HepG2 (cell line): Measurements from ENCODE around the gene TRIM27. TPM values are rescaled to one million over a fixed set of nuclear protein-coding genes. Genes with fewer than 3 reads are reported as not detected.
A peak's percentile ranks its signal among the peaks of the same experiment; 100 is the strongest.

ENCODE experiments used
- ARHGAP35 ChIP-seq: sonication (generic); formaldehyde crosslinking; IDR thresholded peaks from 2 replicates; pipeline ENCODE4 v1.9.0; 2022; ENCODE audit warnings: mild to moderate bottlenecking, inconsistent platforms, moderate library complexity, missing genetic modification reagents, borderline replicate concordance
- BCL3 ChIP-seq: sonication (generic); formaldehyde crosslinking; IDR thresholded peaks from 2 replicates; pipeline ENCODE4 v1.5.1; 2020; ENCODE audit warnings: mild to moderate bottlenecking, missing genetic modification reagents, moderate library complexity
- CEBPB ChIP-seq: IDR thresholded peaks from 2 replicates; pipeline ENCODE4 v1.6.1; 2011; ENCODE audit warnings: low read depth, low read length, improper control_type of control experiment, borderline replicate concordance
- CHD4 ChIP-seq: fragments of 200-600 bp; sonication (generic); IDR thresholded peaks from 2 replicates; pipeline ENCODE4 v1.7.0; 2017; ENCODE audit warnings: mild to moderate bottlenecking, low read length, borderline replicate concordance
- EP300 ChIP-seq, 3 experiments: sonication (generic) in 1 of 3; formaldehyde crosslinking in 1 of 3; IDR thresholded peaks; 2 replicates each; pipeline versions ENCODE4 v1.5.1 to v1.6.1; 2011 to 2020; ENCODE audit warnings: low read depth in 2 of 3, low read length in 2 of 3, borderline replicate concordance in 1 of 3, improper control_type of control experiment in 1 of 3, mild to moderate bottlenecking in 1 of 3, missing genetic modification reagents in 1 of 3, moderate library complexity in 1 of 3
- FOXP4 ChIP-seq: sonication (generic); formaldehyde crosslinking; IDR thresholded peaks from 2 replicates; pipeline ENCODE4 v1.4.0; 2020; ENCODE audit warnings: missing genetic modification reagents
- HNF4A ChIP-seq: sonication (generic); formaldehyde crosslinking; IDR thresholded peaks from 2 replicates; pipeline ENCODE4 v1.4.0; 2020; ENCODE audit warnings: missing genetic modification reagents
- HNRNPK ChIP-seq: fragments of 200-400 bp; formaldehyde crosslinking; IDR thresholded peaks from 2 replicates; pipeline ENCODE4 v1.6.1; 2018; ENCODE audit warnings: low read length, low read depth, moderate library complexity, mild to moderate bottlenecking; ENCODE audit not compliant: poor library complexity, severe bottlenecking
- KDM6A ChIP-seq: IDR thresholded peaks from 2 replicates; pipeline ENCODE4 v1.6.1; 2016; ENCODE audit warnings: low read depth
- MAFG ChIP-seq: sonication (generic); formaldehyde crosslinking; IDR thresholded peaks from 2 replicates; pipeline ENCODE4 v1.5.1; 2020; ENCODE audit warnings: mild to moderate bottlenecking, missing genetic modification reagents
- NFATC3 ChIP-seq: sonication (generic); formaldehyde crosslinking; IDR thresholded peaks from 2 replicates; pipeline ENCODE4 v1.5.1; 2020; ENCODE audit warnings: mild to moderate bottlenecking, missing genetic modification reagents
- NR1H2 ChIP-seq: sonication (generic); formaldehyde crosslinking; IDR thresholded peaks from 2 replicates; pipeline ENCODE4 v1.8.1; 2022; ENCODE audit warnings: low read depth, missing genetic modification reagents, borderline replicate concordance
- PAXIP1 ChIP-seq: sonication (generic); formaldehyde crosslinking; conservative IDR thresholded peaks from 2 replicates; pipeline ENCODE4 v1.4.0; 2020; ENCODE audit warnings: mild to moderate bottlenecking, missing genetic modification reagents, moderate library complexity
- RARG ChIP-seq: sonication (generic); formaldehyde crosslinking; IDR thresholded peaks from 2 replicates; pipeline ENCODE4 v1.4.0; 2020; ENCODE audit warnings: low read depth, mild to moderate bottlenecking, missing genetic modification reagents
- STAG1 ChIP-seq: sonication (generic); formaldehyde crosslinking; IDR thresholded peaks from 2 replicates; pipeline ENCODE4 v1.4.0; 2020; ENCODE audit warnings: missing genetic modification reagents
- U2AF1 ChIP-seq: fragments of 200-400 bp; formaldehyde crosslinking; optimal IDR thresholded peaks from 2 replicates; pipeline ENCODE3; 2017; ENCODE audit warnings: mild to moderate bottlenecking, low read depth, low read length
- XBP1 ChIP-seq: sonication (generic); formaldehyde crosslinking; IDR thresholded peaks from 2 replicates; pipeline ENCODE4 v1.5.0; 2020; ENCODE audit warnings: missing genetic modification reagents
- ZNF644 ChIP-seq: IDR thresholded peaks from 2 replicates; pipeline ENCODE4 v1.6.1; 2016; ENCODE audit warnings: low read depth
- ZNF775 ChIP-seq: sonication (generic); formaldehyde crosslinking; IDR thresholded peaks from 2 replicates; pipeline ENCODE4 v1.4.0; 2020; ENCODE audit warnings: missing genetic modification reagents, mild to moderate bottlenecking, moderate library complexity, borderline replicate concordance
- ZNF776 ChIP-seq: sonication (generic); formaldehyde crosslinking; IDR thresholded peaks from 2 replicates; pipeline ENCODE4 v1.4.0; 2020; ENCODE audit warnings: mild to moderate bottlenecking, missing genetic modification reagents
- polyA plus RNA-seq, 8 experiments: library from polyadenylated mRNA; depleted of rRNA in 3 of 8; stranded (reverse) in 7 of 8; unstranded in 1 of 8; fragments of >200 nt; fragmentation: Illumina TruSeq in 4 of 8; extraction: Trizol in 4 of 8; gene quantifications; 2 replicates each; pipeline versions ENCODE4 v1.2.1 to v1.2.3, GENCODE V29; 2011 to 2016; ENCODE audit warnings: low read depth in 4 of 8, missing spikeins in 1 of 8, mixed read lengths in 1 of 8; ENCODE audit not compliant: insufficient read depth in 1 of 8
- total RNA-seq, 5 experiments: library from RNA; depleted of rRNA; stranded (reverse); fragments of >200 nt; fragmentation: Illumina TruSeq; extraction: Trizol; gene quantifications; 2 replicates each; pipeline ENCODE4 v1.2.3, GENCODE V29; 2016; ENCODE audit warnings: low read depth in 1 of 5
- TF ChIP-seq, protein P1 (sequence below): conservative IDR thresholded peaks from 2 replicates; pipeline ENCODE4 v1.6.1; 2018; ENCODE audit warnings: missing genetic modification reagents

The TRIM27 gene
- total and polyA plus RNA-seq, 2 of the 13 experiments (the other 11 are each of a cell fraction or from before 2014, with no cell fraction given), result 88.6 to 112 TPM

DNA sequence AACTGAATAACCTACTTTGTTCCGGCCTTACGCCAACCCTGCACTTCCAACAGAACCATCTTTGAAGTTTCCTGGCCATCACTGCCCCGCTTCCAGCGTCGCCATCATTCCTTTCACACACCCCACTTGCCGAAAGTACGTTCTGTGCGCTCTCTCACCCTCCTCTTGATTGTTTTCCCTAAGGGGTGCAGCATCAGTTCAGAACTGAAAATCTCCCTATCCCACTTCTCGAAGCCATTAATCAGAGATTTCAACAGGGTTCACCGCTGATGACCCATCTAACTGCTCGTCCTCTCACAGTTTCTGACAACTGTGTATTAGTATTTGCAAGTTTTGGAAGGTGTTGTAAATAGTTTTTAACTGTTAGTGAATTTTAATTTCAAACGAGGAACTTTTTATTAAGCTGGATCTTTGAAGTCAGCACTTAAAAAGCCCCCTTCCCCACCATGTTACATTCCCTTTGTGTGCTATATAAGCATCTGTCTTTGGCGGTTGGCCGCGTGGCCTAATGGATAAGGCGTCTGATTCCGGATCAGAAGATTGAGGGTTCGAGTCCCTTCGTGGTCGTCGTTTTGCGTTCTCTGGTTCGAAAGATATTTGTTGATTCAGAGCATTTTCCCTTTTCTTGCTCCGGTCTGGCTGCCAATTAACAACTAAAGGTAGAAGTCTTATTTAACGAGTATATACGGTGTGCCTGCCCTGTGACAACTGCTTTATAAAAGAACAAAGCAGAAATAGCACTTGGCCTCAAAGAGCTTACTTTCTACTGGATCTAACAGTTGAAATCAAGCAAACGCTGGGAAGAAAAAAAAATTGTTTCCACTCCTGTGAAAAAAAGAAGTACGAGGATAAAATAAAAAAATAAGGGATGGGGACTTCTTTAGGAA, 42.6 kb downstream of the TRIM27 start (continued):
- TF ChIP-seq BCL3 (CRISPR knock-in tag) (no peak), EP300 (IDR thresholded peaks at IDR 0.05; ENCODE audit: low read depth in 2 of 2, low read length in 2 of 2) (no peak), EP300 (CRISPR knock-in tag; IDR thresholded peaks at IDR 0.05; ENCODE audit: borderline replicate concordance) (no peak), FOXP4 (CRISPR knock-in tag) (peak; percentile 37; the same call in 1 of the 2 replicates), PAXIP1 (no peak), MAFG (CRISPR knock-in tag) (peak; percentile 19; the same call in 1 of the 2 replicates), XBP1 (CRISPR knock-in tag) (no peak), HNRNPK (no peak), ZNF775 (no peak), NFATC3 (no peak), KDM6A (CRISPR knock-in tag) (no peak), ZNF644 (CRISPR knock-in tag) (peak; percentile 55; the same call in 1 of the 2 replicates), STAG1 (CRISPR knock-in tag) (no peak), U2AF1 (no peak), CHD4 (peak; percentile 90; the same call in 1 of the 2 replicates), HNF4A (CRISPR knock-in tag) (no peak), NR1H2 (no peak), ARHGAP35 (CRISPR knock-in tag) (no peak), RARG (no peak), CEBPB (no peak), ZNF776 (CRISPR knock-in tag) (no peak)
- TF ChIP-seq, protein P1, sequence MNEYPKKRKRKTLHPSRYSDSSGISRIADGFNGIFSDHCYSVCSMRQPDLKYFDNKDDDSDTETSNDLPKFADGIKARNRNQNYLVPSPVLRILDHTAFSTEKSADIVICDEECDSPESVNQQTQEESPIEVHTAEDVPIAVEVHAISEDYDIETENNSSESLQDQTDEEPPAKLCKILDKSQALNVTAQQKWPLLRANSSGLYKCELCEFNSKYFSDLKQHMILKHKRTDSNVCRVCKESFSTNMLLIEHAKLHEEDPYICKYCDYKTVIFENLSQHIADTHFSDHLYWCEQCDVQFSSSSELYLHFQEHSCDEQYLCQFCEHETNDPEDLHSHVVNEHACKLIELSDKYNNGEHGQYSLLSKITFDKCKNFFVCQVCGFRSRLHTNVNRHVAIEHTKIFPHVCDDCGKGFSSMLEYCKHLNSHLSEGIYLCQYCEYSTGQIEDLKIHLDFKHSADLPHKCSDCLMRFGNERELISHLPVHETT (CRISPR knock-in tag), result 0 out of 2 replicates have a peak, but pooled peaks have one; percentile 45
